ENCODE measurements around the gene FAM20A. TPM values are rescaled to one million over a fixed set of nuclear protein-coding genes. Genes with fewer than 3 reads are reported as not detected.
A peak's percentile ranks its signal among the peaks of the same experiment; 100 is the strongest.

Gene FAM20A
- total and polyA plus RNA-seq, 5 donors: 2.0 to 10.1 (median 3.1) TPM

DNA sequence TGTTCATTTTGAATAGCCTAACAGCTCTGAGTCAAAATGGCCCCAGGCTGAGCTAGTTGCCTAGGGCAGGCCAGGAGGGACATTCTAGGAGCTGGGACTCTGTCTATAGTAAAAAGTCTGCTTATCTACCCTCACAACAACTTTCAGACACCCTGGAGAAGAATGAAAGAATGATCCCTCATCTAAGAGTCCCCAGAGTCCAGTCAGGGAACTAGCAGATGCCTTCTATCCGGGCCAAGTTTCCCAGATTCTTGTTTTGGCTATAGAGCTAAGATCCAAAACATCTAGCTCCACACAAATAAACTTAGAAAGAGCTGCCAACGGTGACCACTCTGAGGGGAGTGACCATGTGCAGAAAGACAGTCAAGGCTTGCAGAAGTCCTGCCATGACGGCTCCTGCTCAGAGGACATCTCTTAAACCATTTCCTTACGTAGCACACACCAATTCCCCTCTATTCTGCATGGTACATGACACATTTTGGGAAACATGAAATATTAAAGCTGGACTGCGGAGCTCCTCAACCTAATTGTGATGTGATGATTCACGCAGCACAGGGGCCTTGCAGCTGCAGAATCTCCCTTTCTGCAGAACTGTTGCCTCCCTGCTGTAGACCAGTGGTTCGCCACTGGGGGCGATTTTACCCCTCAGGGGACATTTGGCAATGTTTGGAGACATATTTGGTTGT lies 24.2 kb downstream of the FAM20A start:
- intact Hi-C loops (cut with DNase I): no loop called here
- Histone ChIP-seq H3K27me3 (ENCODE audit: control insufficient read depth, insufficient read depth) (no peaks in the 10 kb centered on the region), H3K9me3 (ENCODE audit: control insufficient read depth, low read length) (no peaks in the 10 kb centered on the region), H3K4me3 (ENCODE audit: low read length) (no peak overlapping the region), H3K27ac (ENCODE audit: low read length) (no peak overlapping the region), H3K4me1 (ENCODE audit: control insufficient read depth, insufficient read depth, low read length) (peaks cover 5% of the 10 kb centered on the region)
- peak; percentile 49 to 52 for ATAC-seq
- WGBS: 59% methylated on average over 8 of the region's 8 CpGs
- peak in 2 of 3 donors; percentile 33 to 62 for DNase-seq

DNA sequence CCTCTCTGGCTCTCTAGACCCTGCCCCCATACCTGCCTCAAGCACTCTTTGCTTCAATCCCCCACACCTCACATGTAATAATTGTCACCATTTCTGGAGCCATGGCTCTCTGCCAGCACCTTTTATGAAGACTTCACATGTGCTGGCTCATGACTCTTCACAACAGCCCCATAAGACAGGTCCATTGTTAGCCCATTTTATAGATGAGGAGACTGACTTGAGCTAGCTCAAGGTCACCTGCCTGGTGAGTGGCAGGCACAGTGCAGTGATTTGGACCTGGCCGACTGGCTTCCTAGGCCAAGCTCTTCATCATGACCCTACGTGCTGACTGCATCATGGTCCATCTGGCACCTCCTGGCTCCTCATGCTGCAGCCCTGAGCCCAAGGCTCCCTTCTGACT lies 25.0 kb downstream of the FAM20A start:
- DNase-seq (no peak), ATAC-seq (no peak)
- Histone ChIP-seq H3K4me1 (ENCODE audit: control insufficient read depth, insufficient read depth, low read length) (peaks cover 5% of the 10 kb centered on the region), H3K27ac (ENCODE audit: low read length) (no peak overlapping the region), H3K9me3 (ENCODE audit: control insufficient read depth, low read length) (no peaks in the 10 kb centered on the region), H3K27me3 (ENCODE audit: control insufficient read depth, insufficient read depth) (no peaks in the 10 kb centered on the region), H3K4me3 (ENCODE audit: low read length) (no peak overlapping the region)
- intact Hi-C loops (cut with DNase I): no loop called here
- 99% methylated on average over 2 of the region's 2 CpGs for WGBS

DNA sequence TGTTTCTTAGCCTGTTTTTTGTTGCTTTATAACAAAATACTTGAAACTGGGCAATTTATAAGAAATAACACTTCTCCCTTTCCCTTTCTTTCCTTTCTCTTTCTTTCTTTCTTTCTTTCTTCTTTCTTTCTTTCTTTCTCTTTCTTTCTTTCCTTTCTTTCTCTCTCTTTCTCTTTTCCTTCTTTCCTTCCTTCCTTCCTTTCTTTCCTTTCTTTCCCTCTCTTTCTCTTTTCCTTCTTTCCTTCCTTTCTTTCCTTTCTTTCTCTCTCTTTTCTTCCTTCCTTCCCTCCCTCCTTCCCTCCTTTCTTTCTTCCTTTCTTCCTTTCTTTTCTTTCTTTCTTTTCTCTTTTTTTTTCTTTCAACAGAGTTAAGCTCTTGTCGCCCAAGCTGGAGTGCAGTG lies 27.8 kb downstream of the FAM20A start:
- 91% methylated on average over 1 of the region's 1 CpG for WGBS
- DNase-seq: no peak
- intact Hi-C loops (cut with DNase I): no loop called here
- H3K4me1 ChIP-seq (ENCODE audit: control insufficient read depth, insufficient read depth, low read length): peaks cover 2% of the 10 kb centered on the region
- H3K4me3 ChIP-seq (ENCODE audit: low read length): no peak overlapping the region
- no peaks in the 10 kb centered on the region for H3K27me3 ChIP-seq (ENCODE audit: control insufficient read depth, insufficient read depth)
- no peak for ATAC-seq
- no peaks in the 10 kb centered on the region for H3K9me3 ChIP-seq (ENCODE audit: control insufficient read depth, low read length)
- no peak overlapping the region for H3K27ac ChIP-seq (ENCODE audit: low read length)

DNA sequence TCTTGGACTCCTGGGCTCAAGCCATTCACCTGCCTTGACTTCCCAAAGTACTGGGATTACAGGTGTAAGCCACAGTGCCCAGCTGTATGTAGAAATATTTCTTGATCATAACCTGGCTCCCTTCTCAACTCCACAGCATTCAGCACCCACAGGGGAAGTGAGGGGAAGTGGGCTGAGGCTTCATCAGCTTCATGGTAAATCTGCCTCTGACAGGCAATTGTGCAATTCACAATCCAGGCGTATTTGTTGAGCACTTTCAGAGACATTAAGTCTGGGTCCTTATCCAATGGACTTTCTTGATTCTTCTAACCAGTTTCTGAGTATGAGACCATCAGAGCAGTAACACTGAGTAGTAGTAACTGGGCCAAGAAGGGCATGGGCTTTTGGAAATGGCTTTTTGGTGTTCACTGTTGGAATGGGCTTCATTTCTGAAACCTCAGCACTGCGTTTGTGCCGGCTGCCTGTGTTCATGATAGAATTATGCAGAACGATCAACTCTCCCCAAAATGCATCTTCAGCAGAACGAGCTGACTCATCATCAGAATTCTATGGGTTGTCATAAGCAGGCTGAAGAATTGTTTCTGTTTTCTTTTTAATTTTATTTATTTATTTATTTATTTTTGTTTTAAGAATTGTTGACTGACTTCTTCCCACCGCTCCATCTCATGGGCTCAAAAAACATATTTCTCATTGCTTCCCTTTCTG lies 28.9 kb downstream of the FAM20A start:
- WGBS: 86% methylated on average over 6 of the region's 6 CpGs
- intact Hi-C loops (cut with DNase I): no loop called here
- Histone ChIP-seq H3K4me3 (ENCODE audit: low read length) (no peak overlapping the region), H3K4me1 (ENCODE audit: control insufficient read depth, insufficient read depth, low read length) (peaks cover 2% of the 10 kb centered on the region), H3K27ac (ENCODE audit: low read length) (no peak overlapping the region), H3K9me3 (ENCODE audit: control insufficient read depth, low read length) (no peaks in the 10 kb centered on the region), H3K27me3 (ENCODE audit: control insufficient read depth, insufficient read depth) (no peaks in the 10 kb centered on the region)
- no peak for DNase-seq
- ATAC-seq: no peak

DNA sequence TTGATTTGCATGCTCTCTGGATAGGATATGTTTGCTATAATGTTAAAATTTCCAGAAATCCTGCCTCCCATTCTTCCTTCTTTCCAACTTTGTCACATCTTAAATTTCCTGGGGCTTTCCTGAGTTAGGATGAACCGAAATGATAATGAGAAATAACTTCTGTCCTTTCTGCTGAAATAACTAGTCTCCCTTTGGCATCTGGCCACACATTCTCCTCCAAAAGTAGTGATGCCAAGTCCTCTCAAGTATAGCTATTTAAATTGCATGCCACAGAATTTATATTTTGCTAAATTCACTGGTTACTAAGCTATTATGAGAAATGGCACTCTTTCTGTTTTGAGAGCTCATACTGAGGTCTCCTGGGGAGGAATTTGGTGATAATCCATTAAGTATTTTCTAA lies 30.6 kb downstream of the FAM20A start:
- WGBS: 41% methylated on average over 1 of the region's 1 CpG
- no peak for DNase-seq

DNA sequence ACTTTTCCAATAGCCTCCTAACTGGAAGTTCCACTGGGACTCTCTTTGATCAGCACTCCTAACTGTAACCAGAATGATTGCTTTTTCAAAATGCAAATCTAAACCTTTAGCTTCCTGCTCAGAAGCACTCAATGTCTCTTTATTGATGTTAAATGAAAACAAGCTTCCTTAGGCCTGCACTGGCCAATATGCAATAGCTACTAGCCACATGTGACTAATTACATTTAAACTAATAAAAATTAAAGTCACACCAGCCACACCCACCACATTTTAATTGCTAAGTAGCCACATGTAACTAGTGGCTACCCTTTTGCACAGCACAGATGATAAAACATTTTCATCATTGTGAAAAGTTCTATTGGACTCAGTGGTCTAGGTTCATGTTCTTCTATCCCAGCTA lies 31.8 kb downstream of the FAM20A start:
- Histone ChIP-seq H3K4me3 (ENCODE audit: low read length) (no peak overlapping the region), H3K9me3 (ENCODE audit: control insufficient read depth, low read length) (no peaks in the 10 kb centered on the region), H3K27ac (ENCODE audit: low read length) (no peak overlapping the region), H3K27me3 (ENCODE audit: control insufficient read depth, insufficient read depth) (no peaks in the 10 kb centered on the region), H3K4me1 (ENCODE audit: control insufficient read depth, insufficient read depth, low read length) (no peaks in the 10 kb centered on the region)
- no peak for ATAC-seq
- intact Hi-C loops (cut with DNase I): no loop called here
- DNase-seq: no peak

More for the DNA sequence above, 30.6 kb downstream of the FAM20A start:
- ATAC-seq: no peak
- Histone ChIP-seq H3K4me3 (ENCODE audit: low read length) (no peak overlapping the region), H3K27ac (ENCODE audit: low read length) (no peak overlapping the region), H3K4me1 (ENCODE audit: control insufficient read depth, insufficient read depth, low read length) (no peaks in the 10 kb centered on the region), H3K9me3 (ENCODE audit: control insufficient read depth, low read length) (no peaks in the 10 kb centered on the region), H3K27me3 (ENCODE audit: control insufficient read depth, insufficient read depth) (no peaks in the 10 kb centered on the region)
- intact Hi-C loops (cut with DNase I): no loop called here

DNA sequence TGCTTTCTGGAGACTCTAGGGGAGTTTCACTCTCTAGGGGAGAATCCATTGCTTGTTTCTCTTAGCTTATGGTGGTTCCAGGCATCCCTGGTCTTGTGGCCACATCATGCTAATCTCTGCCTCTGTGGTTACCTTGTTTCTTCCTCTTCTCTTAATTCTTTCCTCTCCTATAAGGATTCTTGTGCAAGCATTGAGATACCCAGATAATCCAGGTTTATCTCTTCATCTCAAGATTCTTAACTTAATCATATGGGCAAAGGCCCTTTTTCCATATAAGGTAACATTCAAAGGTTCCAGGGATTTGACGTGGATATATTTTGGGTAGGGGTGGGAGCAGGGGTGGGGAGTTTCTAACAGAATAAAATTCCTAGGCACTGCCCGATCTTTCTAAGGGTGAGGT lies 32.6 kb downstream of the FAM20A start:
- WGBS: 87% methylated on average over 2 of the region's 2 CpGs

DNA sequence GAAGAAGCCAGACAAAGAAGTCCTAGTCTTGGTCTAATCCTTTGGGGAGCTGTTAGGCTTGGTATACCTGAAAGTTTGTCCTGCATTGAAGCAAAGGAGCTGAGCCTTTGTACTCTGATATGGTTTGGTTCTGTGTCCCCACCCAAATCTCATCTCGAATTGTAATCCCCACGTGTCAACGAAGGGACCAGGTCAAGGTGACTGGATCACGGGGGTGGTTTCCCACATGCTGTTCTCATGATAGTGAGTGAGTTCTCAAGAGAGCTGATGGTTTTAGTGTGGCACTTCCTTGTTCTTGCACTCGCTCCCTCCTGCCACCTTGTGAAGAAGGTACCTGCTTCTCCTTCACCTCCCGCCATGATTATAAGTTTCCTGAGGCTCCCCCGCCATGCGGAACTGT lies 33.6 kb downstream of the FAM20A start:
- H3K27me3 ChIP-seq (ENCODE audit: control insufficient read depth, insufficient read depth): no peaks in the 10 kb centered on the region
- H3K4me3 ChIP-seq (ENCODE audit: low read length): no peak overlapping the region
- intact Hi-C loops (cut with DNase I): no loop called here
- no peak for ATAC-seq
- no peaks in the 10 kb centered on the region for H3K4me1 ChIP-seq (ENCODE audit: control insufficient read depth, insufficient read depth, low read length)
- no peak for DNase-seq
- H3K27ac ChIP-seq (ENCODE audit: low read length): no peak overlapping the region
- H3K9me3 ChIP-seq (ENCODE audit: control insufficient read depth, low read length): no peaks in the 10 kb centered on the region
- 94% methylated on average over 8 of the region's 8 CpGs for WGBS

More for the DNA sequence above, 32.6 kb downstream of the FAM20A start:
- Histone ChIP-seq H3K9me3 (ENCODE audit: control insufficient read depth, low read length) (no peaks in the 10 kb centered on the region), H3K4me1 (ENCODE audit: control insufficient read depth, insufficient read depth, low read length) (no peaks in the 10 kb centered on the region), H3K27me3 (ENCODE audit: control insufficient read depth, insufficient read depth) (no peaks in the 10 kb centered on the region), H3K4me3 (ENCODE audit: low read length) (no peak overlapping the region), H3K27ac (ENCODE audit: low read length) (no peak overlapping the region)
- intact Hi-C loops (cut with DNase I): no loop called here
- no peak for ATAC-seq
- no peak for DNase-seq

DNA sequence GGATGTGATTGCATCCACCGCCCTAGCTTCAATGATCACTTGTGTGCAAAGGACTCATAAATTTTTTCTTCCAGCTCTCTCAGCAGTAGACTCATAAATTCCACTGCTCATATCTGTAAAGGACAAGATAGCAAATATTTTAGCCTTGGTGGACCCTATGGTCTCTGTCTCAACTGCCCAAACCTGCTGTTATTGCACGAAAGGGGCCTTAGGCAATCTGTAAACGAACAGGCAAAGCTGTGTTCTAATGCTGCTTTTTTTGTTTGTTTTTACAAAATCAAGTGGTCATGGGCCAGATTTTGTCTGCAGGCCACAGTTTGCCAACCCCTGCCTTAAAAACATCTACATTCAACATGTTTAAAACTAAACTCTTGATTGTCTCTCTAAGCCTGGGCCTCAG lies 34.1 kb downstream of the FAM20A start:
- ATAC-seq: no peak
- H3K4me3 ChIP-seq (ENCODE audit: low read length): no peak overlapping the region
- intact Hi-C loops (cut with DNase I): no loop called here
- no peaks in the 10 kb centered on the region for H3K27me3 ChIP-seq (ENCODE audit: control insufficient read depth, insufficient read depth)
- no peak for DNase-seq
- no peaks in the 10 kb centered on the region for H3K9me3 ChIP-seq (ENCODE audit: control insufficient read depth, low read length)
- H3K27ac ChIP-seq (ENCODE audit: low read length): no peak overlapping the region
- H3K4me1 ChIP-seq (ENCODE audit: control insufficient read depth, insufficient read depth, low read length): no peaks in the 10 kb centered on the region
- 61% methylated on average over 3 of the region's 3 CpGs for WGBS

DNA sequence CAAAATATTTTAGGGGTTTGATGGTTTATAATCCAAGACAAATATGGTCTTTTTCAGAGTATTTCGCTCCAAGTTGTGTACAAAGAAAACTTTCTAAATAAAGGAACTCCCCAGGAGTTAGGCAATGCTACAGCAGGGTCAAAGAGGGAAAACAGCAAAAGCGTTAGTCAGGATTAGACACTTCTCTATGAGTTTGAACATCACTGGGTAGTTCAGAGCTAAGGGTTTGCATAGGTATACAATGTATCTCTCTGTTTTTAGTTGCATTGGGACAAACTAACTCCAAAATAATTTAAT lies 34.8 kb downstream of the FAM20A start:
- 73% methylated on average over 2 of the region's 2 CpGs for WGBS
- DNase-seq: no peak
- Histone ChIP-seq H3K4me1 (ENCODE audit: control insufficient read depth, insufficient read depth, low read length) (no peaks in the 10 kb centered on the region), H3K4me3 (ENCODE audit: low read length) (no peak overlapping the region), H3K9me3 (ENCODE audit: control insufficient read depth, low read length) (no peaks in the 10 kb centered on the region), H3K27ac (ENCODE audit: low read length) (no peak overlapping the region), H3K27me3 (ENCODE audit: control insufficient read depth, insufficient read depth) (no peaks in the 10 kb centered on the region)
- intact Hi-C loops (cut with DNase I): no loop called here
- no peak for ATAC-seq

DNA sequence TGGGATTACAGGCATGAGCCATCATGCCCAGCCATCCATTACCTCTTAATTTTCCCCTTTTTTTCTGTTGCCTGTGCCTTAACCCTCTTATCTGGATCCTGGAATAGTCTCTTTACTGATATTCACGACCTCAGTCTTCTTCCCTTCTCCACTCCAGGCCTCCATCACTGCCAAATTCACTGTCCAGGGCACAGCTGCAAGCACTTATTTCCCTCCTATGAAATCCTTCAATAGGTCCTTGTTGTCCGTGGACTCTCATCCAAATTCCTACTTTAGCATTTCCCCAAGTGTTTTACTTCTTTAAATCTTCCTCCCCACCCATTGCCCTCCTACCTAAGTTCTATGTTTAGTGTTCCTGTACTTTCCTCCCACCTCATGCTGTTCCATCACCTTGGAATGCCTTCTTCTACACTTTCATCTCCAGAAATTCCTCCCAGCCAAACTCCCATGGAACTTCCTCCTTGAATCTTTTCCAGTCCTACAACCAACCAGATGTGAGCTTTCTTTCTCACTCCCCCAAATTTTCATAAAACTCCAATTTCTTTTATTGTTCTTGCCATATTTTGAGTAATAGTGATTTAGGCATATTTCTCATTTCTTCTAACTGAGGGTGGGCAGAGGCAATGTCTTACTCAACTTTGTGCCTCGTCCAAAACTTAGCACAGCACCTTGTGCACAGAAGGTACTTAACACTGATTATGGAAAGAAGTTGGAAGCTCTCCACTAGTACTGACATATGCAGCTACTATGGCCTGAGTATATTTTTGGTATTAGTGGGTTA lies 35.3 kb downstream of the FAM20A start:
- no peaks in the 10 kb centered on the region for H3K9me3 ChIP-seq (ENCODE audit: control insufficient read depth, low read length)
- H3K4me1 ChIP-seq (ENCODE audit: control insufficient read depth, insufficient read depth, low read length): no peaks in the 10 kb centered on the region
- no peak overlapping the region for H3K4me3 ChIP-seq (ENCODE audit: low read length)
- intact Hi-C loops (cut with DNase I): no loop called here
- no peak for DNase-seq
- 60% methylated on average over 3 of the region's 3 CpGs for WGBS
- H3K27me3 ChIP-seq (ENCODE audit: control insufficient read depth, insufficient read depth): no peaks in the 10 kb centered on the region
- ATAC-seq: no peak
- H3K27ac ChIP-seq (ENCODE audit: low read length): no peak overlapping the region
